ENCODE measurements around the gene FUCA2.

FUCA2 gene, protein sequence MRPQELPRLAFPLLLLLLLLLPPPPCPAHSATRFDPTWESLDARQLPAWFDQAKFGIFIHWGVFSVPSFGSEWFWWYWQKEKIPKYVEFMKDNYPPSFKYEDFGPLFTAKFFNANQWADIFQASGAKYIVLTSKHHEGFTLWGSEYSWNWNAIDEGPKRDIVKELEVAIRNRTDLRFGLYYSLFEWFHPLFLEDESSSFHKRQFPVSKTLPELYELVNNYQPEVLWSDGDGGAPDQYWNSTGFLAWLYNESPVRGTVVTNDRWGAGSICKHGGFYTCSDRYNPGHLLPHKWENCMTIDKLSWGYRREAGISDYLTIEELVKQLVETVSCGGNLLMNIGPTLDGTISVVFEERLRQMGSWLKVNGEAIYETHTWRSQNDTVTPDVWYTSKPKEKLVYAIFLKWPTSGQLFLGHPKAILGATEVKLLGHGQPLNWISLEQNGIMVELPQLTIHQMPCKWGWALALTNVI

DNA sequence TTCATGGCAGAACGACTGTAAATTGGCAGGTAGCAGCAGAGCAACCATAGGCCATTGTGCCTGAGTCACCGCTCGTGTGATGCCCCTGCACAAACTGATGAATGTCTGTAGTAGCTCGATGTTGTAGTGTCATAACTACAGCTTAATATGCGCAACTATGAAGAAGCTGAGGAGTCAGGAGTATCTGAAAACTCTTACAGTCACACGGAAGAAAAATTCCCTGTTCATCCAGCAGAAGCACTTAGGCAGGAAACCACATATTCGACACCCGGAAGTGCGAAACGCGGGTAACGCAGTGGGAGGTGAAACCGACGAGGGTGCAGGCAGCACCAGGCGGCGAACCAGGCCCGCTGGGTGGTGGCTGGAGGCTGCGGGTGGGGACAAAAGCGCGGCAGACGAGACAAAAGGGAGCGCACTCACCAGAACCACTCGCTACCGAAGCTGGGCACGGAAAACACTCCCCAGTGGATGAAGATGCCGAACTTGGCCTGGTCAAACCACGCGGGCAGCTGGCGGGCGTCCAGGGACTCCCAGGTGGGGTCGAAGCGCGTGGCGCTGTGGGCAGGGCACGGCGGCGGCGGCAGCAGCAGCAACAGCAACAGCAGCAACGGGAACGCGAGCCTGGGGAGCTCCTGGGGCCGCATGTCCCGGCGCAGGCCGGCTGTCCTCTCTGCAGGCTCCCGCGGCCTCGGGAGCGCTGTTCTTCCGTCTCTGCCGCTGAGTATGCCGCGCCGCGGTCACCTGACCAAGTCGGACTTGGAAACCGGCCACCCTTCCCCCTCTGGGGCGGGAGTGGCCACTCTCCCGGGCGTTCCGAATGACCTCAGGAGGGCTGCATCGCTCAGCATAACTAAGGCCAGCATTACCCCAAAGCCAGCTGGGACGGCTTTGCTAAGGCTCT, at the start of gene FUCA2:
TSS of gene FUCA2 (minus strand) at position 730 of the 901 bp plus-strand sequence. CDS start at position 644, 86 bp downstream.
- peak; percentile 17 to 88 (median 81) for DNase-seq

DNA sequence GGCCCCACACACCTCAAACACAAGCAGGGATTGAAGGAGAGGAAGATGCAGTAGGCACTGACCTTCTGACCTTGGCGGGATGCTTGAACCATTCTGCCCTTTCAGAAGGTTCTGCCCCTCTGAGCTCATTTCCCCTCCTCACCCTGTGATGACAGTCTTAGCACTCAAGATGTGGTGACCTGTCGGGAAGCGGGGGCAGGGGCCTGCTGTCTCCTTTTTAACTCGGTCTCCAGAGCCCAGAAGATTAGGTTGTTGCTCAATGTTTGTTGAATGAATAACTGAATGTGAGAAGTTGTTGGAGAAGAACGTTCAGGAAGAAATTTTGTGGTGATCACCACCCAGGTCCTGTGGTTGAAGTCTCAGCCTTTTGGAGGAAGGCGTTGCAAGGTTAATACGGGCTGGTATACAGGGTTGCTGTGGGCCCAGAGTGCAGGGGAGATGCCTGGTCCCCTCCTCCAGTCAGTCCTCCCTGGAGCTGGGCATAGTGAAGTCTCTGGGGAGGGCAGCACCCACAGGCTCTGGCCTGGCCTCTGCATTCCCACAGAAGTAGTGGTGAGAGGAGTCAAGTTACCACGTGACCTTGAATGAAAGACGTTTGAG, 49.7 kb upstream of the FUCA2 start:
- no peak for DNase-seq

- no peak for DNase-seq
These were observed 47.6 kb upstream of the FUCA2 start for GRCh38 chr6:143559051-143559660.

- no peak for DNase-seq
These were observed 45.0 kb upstream of the FUCA2 start for GRCh38 chr6:143556529-143556928.

DNA sequence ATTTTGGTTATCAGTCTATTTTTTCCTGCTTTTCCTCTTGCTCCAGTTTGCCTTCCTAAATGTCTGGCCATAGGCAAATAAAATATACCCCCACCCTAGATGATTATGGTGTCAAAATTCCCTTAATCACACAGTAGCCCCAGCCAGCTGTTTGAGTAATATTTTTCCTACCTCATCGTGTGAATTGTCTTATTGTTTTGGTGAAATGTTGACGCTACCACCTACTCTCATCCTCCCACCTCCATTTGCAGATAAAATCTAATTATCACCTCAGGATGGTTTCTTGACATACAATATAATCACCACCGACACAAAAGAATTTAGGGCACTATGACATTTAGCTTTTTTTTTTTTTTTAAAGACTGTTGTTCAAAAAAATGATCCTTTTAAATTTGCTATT, 44.1 kb upstream of the FUCA2 start:
- no peak for DNase-seq

DNA sequence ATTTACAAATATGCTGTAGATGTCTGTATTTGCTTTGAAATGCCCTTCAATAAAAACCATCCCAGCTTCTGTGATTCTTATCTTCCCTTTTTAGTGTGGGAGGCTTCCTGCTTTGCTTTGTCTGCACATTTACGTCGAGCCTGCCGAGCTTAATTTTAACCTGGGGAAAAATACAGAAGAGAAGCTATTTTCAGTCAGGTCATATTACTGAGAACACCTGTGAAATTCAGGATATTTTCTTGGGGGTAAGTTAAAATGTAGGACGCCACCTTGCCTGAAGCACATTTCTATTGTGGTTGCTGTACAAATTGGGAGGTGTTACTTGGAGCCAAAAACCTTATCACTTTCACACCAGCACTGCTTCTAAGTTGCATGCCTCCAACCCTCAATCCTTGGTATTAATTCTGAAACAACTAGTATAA, 43.6 kb upstream of the FUCA2 start:
- peak in 1 of 14 donors; percentile 3 for DNase-seq

DNA sequence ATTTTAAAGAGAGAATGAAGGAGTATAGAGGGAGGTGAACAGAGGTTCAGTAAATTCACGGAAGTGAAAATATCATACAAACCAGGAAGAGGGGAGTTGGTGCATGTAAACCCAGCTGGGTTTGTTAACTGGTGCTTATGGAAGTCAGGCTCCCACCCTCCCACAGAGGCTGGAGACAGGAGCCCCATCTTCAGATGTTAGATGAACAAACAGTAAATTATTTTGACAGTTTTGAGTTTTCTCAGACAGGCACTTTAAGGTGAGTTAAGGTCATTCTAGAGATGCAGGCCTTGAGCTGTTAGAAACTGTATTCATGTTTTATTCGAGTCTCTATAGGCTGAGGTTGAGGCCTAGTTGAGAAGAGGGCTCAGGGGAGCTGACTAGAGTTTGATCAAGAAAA, 41.8 kb upstream of the FUCA2 start:
- no peak for DNase-seq

GRCh38 chr6:143549949-143550268, 38.4 kb upstream of the FUCA2 start:
- no peak for DNase-seq

DNA sequence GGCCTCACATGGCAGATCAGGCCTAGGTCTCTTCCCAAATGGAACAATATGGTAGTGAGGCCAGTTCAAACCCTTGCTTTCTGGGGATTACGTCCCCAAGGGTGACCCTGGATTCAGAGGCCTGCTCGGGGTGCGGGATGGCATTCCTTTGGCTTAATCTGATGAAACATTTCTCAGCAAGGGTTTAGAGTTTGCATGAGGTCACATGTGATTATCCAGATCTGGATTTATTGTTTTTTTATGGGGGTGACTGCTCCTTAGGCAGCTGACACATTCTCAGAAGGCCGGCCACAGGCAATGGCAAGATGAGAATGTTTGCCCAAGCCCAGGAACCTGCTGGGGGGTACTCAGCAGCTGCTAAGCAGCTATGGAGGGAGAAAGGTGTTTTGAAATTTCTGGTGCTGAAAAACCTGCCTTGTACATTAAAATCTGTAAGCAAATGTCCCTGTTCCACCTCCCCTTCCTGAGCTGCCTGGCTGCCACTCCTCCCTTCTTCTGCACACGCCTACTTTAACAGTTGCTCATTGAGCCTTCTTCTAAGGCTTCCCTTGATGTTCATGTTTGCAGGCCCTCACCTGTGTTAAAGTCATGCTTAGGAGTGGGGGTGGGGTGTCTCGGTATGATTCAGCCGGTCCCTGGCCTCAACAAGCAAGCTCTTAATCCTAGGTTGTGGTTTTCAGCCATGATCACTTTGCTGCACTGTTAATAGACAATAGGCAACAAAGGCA, 37.9 kb upstream of the FUCA2 start:
- no peak for DNase-seq

DNA sequence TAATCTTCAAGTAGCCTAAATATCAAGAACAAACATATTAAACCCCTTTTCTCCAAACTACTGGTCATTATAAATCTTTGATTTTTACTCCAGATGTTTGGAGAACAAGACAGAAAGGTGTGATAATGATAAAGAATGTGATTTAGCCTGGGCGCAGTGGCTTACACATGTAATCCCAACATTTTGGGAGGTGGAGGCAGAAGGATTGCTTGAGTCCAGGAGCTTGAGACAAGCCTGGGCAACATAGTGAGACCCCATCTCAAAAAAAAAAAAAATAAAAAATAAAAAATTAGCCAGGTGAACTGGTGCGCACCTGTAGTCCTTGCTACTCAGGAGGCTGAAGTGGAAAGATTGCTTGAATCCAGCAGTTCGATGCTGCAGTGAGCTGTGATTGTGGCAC, 35.1 kb upstream of the FUCA2 start:
- DNase-seq = no peak

DNA sequence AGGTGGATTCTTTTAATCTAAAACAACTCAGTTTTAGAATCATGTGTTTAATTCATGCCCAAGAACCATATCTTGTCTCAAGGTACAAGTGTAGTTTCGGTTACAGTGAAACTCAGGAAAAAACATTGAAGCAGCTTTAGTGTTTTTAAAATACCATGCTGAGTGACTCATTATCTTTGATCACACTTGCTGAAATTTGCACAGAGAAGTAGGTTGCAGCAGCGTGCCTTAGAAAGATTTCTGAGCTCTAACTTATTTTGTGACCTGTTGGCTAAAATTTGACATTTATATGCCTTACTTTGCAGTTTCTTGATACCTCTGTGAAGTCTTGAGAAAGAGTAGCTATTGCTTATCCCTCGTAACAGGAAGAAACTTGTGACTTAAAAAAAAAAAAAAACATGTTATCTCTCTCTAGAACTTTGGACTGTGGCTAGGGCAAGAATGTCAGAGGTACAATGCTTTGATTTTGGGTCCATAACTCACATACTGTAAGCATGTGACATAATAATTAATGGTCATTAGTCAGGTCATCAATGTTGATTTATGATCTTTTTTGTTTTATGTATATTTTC, 34.5 kb upstream of the FUCA2 start:
- no peak for DNase-seq

DNA sequence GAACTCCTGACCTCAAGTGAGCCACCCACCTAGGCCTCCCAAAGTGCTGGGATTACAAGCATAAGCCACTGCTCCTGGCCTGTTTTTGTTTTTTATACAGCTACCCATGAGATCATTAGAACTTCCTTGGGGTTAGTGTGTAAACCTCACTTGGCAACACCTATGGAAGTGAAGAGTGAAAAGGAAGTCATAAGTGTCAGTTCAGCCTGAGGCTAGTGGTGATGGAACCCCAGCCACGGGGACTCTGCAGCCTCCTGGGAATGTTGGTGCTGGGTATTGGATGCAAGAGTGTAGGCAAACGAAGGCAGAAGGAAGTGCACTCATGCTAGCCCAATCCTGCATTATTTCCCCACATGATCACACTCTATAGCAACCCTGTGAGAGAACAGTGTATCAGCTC, 33.6 kb upstream of the FUCA2 start:
- no peak for DNase-seq

GRCh38 chr6:143544011-143544696, 32.6 kb upstream of the FUCA2 start:
- DNase-seq = no peak

DNA sequence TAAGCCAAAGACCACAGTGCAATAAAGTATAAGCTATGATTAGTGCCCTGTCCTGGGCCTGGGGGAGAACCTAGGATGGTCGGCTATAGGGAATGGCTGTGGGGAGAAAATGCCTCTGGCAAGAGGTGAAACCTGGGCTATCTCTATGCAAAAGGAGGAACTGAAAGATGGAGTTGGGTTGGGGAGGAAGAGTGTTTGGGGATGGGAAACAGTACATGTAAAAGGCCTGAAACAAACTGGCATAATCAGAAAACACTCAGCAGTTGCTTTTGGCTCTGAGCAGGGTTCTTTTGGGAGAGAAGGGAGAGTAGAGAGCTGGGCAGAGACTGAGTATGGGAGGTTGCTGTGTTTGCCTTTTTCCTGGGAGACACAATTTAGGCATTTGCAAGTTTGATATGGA, 31.9 kb upstream of the FUCA2 start:
- DNase-seq = no peak

- DNase-seq = no peak
These were observed 31.4 kb upstream of the FUCA2 start for GRCh38 chr6:143542888-143543287.

DNA sequence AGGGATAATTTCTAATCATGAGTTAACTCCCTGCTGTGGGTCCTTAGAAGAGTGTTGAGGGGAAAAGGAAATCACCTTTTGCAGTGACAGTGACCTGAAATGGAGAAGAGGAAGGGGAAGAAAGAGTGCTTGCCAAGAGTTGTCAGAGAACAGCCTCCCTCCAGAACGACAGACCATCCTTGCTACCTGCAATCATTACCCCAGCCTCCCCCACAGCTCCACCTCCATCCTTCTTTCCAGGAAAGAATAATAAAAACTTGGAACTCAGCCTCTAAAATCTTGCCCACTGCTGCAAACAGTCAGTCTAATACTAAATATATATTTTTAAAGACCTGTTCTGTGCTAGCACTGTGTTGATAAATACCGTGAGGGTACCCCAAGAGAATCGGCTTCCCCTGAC, 28.7 kb upstream of the FUCA2 start:
- no peak for DNase-seq

DNA sequence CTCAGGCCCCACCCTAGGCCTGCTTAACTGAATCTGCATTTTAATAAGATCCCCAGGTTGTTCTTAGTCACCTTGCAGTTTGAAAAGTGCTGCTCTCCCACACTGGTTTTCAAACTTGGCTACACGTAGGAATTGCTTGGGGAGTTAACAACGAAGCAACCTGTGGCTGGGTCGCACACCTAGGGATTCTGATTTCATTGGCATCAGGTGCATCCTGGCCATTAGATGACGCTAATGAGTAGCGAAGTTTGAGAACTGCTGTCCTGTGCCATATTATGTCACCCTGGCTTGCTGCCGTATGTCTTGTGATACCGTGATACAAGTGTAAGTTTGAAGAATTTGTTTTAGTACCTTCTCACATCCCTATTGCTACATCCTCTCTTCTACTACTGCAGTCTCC, 28.2 kb upstream of the FUCA2 start:
- DNase-seq = no peak

GRCh38 chr6:143539106-143539505, 27.6 kb upstream of the FUCA2 start:
- no peak for DNase-seq

DNA sequence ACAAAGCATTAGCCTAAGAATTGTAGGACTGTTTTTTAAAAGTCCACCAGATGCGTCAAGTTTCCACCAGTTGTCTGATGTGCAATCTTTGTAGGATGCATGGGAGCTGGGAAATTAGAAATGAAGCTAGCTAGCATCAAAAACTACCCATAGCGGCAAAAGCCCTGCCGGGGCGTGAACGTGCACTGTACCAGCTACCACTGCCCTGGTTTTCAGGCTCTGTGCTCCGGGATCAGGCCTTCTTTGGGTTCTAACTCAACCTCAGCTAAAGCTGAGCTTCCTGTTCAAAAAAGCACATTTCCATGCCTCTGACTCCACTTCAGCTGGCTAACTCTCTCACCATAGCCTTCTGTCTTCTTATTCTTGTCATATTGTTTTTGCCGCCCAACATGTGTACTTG, 26.9 kb upstream of the FUCA2 start:
- DNase-seq = no peak

DNA sequence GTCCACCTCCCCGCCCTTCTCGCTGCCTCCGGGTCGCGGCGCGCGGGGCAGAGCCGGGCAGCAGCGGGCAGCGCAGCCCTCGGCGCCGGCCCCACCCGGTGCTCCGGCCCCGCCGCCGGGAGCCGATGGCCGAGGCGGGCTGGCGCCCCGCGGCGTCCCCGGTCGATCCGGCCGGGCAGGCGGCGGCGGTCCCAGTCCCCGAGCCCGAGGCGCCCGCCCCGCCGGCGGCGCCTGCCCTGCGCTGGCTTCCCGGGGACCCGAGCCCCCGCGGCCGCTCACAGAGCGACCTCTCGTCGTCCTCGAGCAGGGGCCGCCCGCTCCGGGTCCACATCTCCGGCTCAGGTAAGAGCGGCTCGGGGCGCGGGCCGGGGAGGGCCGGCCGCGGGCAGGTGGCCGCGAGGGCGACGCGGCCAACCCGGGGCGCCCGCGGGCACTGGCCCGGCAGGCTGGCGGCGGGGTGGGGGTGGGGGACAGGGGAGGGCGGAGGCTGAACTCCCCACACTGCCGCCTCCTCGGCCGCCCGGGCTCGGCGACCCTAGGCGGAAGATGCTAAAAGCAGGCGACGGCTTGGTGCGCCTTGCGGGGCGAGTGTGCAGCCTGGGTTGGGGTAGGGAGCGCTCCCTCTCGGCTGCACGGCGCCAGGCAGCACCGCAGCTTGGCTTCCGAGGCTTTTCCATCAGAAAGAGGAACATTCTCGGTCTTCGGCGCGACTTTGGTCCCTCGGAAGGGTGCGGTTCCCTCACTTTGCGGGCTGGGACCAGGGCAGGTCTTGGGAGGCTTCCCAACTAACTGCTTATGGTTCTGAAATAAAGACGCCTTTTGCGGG, 25.6 kb upstream of the FUCA2 start:
- peak in 9 of 14 donors; percentile 9 to 62 (median 27) for DNase-seq
